A673 (cell line): ENCODE results near the gene TMEM272. TPM values are rescaled to one million over a fixed set of nuclear protein-coding genes. Genes with fewer than 3 reads are reported as not detected.

Experiments used
- BruUV-seq: library from RNA; stranded (reverse); fragments of 400-500 nt; replicated peaks from 2 replicates; lab custom pipeline; 2021; lab: Mats Ljungman, UMichigan
- CTCF ChIA-PET: fragments of 300-600 bp; sonication (Branson Sonifier 250); formaldehyde crosslinking; loops from one replicate; lab custom pipeline; 2022; ENCODE audit warnings: antibody characterized with exemption; lab: Charles Lee
- POLR2A ChIA-PET: fragments of 300-600 bp; sonication (Branson Sonifier 250); formaldehyde crosslinking; loops from one replicate; lab custom pipeline; 2022; ENCODE audit warnings: antibody characterized with exemption; ENCODE audit not compliant: low non-redundant PET; lab: Charles Lee
- DNase-seq: peaks from one replicate; pipeline ENCODE4 v3.0.0-alpha.2; 2015; ENCODE audit warnings: low spot score
- H3K27ac ChIP-seq: fragments of 200-600 bp; sonication (generic); 2 replicates; pipeline ENCODE4 v1.5.1; 2016; ENCODE audit warnings: mixed run types, low read depth, mild to moderate bottlenecking, mixed read lengths, antibody characterized with exemption, low read length; ENCODE audit not compliant: poor library complexity, severe bottlenecking
- H3K27me3 ChIP-seq: fragments of 200-600 bp; sonication (generic); replicated peaks from 2 replicates; pipeline ENCODE4 v1.6.1; 2017; ENCODE audit warnings: mixed run types, low read depth, mild to moderate bottlenecking, mixed read lengths, antibody characterized with exemption, low read length; ENCODE audit not compliant: insufficient read depth, poor library complexity
- H3K36me3 ChIP-seq: fragments of 200-600 bp; sonication (generic); 2 replicates; pipeline ENCODE4 v1.6.1; 2016; ENCODE audit warnings: mixed run types, mild to moderate bottlenecking, mixed read lengths, antibody characterized with exemption, low read length; ENCODE audit not compliant: insufficient read depth, poor library complexity, severe bottlenecking
- H3K4me1 ChIP-seq: fragments of 200-600 bp; sonication (generic); 2 replicates; pipeline ENCODE4 v1.6.1; 2017; ENCODE audit warnings: mixed run types, mild to moderate bottlenecking, mixed read lengths, antibody characterized with exemption, low read length; ENCODE audit not compliant: insufficient read depth, poor library complexity, severe bottlenecking
- H3K4me3 ChIP-seq: fragments of 200-600 bp; sonication (generic); 2 replicates; pipeline ENCODE4 v1.5.1; 2016; ENCODE audit warnings: low read depth, mixed run types, mild to moderate bottlenecking, mixed read lengths, low read length; ENCODE audit not compliant: poor library complexity, severe bottlenecking
- H3K9me3 ChIP-seq: fragments of 200-600 bp; sonication (generic); 2 replicates; pipeline ENCODE4 v1.6.1; 2016; ENCODE audit warnings: mixed run types, low read depth, mild to moderate bottlenecking, mixed read lengths, antibody characterized with exemption, low read length; ENCODE audit not compliant: poor library complexity, severe bottlenecking
- CTCF ChIP-seq: fragments of 300-800, 200-600 bp; sonication (generic); conservative IDR thresholded peaks from 2 replicates; pipeline ENCODE4 v1.5.1; 2017; ENCODE audit warnings: low read depth, mild to moderate bottlenecking, antibody characterized with exemption, low read length, moderate library complexity, mixed read lengths
- EZH2 ChIP-seq: fragments of 200-600 bp; sonication (generic); IDR thresholded peaks from 2 replicates; pipeline ENCODE4 v1.6.1; 2017; ENCODE audit warnings: borderline replicate concordance, low read depth, mild to moderate bottlenecking, mixed read lengths, antibody characterized with exemption, low read length; ENCODE audit not compliant: poor library complexity, severe bottlenecking
- intact Hi-C: fragments of 100-400 bp; cut with micrococcal nuclease; formaldehyde crosslinking; loops from one replicate; pipeline ENCODE4 v1.10.0; 2022; ENCODE audit not compliant: unreplicated experiment
- total RNA-seq: library from RNA; stranded (reverse); gene quantifications from 2 replicates; pipeline ENCODE4 v1.2.3, GENCODE V29; 2021

Gene TMEM272
- total RNA-seq, 1 experiment from 2014 or later: not detected

DNA sequence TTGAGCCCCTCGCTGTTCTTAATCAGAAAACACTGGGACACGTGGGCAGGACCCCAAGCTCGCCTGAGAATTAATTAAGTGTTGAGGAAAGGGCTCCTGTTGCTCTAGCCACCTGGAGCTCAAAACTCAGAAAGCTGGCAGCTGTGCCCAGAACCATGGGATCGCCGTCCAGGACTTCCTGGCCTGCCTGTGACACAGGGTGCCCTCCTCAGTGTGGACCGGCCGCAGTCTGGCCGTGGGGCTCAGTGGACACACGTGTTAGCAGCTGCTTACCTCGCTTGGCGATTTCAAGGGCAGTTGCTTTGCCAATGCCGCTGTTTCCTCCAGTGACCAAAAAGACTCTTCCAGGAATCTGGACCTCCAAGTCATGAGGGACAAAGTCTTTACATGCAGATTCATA lies 45.7 kb downstream of the TMEM272 start:
- POLR2A ChIA-PET: interaction anchor here (1.0 kb wide), 1 partner anchor 346 kb away, joined by 3 read pairs; no protein-coding TSS in a partner anchor
- no TSS peak for BruUV-seq
- CTCF ChIA-PET: no interaction called here
- no peak for DNase-seq
- H3K27me3 ChIP-seq: no peaks in the 10 kb centered on the region
- H3K9me3 ChIP-seq: no peaks in the 10 kb centered on the region
- no peak overlapping the region for H3K4me3 ChIP-seq
- TF ChIP-seq EZH2 (no peak), CTCF (no peak)
- H3K4me1 ChIP-seq: peaks cover 20% of the 10 kb centered on the region
- no peaks in the 10 kb centered on the region for H3K36me3 ChIP-seq
- no peak overlapping the region for H3K27ac ChIP-seq
- intact Hi-C loops: loop anchor here (5.0 to 10.0 kb wide), 3 partner anchors 294 to 572 kb away; no protein-coding TSS in a partner anchor

- BruUV-seq: no TSS peak
- intact Hi-C loops: loop anchor here (5.0 to 10.0 kb wide), 3 partner anchors 293 to 571 kb away; no protein-coding TSS in a partner anchor
- H3K27ac ChIP-seq: no peak overlapping the region
Observed at GRCh38 chr13:51797664-51798488, 47.1 kb downstream of the TMEM272 start.

DNA sequence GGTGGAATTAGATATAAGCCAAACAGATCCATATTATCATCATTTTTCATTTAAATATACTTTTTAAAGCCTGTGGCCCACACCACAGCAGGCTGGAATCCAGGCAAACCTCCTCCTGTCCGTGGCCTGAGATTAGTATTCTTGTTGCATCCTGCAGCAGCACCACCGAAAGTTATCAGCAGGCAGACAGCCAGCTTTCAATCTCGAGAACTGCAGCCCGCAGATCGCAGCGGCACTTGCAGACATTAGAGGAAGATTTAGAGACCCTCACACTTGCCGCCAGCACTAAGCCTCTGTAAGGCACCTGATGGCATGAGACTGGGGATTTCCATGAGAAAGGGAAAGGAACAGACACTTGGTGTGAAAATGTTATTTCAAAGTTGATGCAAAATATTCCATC lies 48.4 kb downstream of the TMEM272 start:
- Histone ChIP-seq H3K9me3 (no peaks in the 10 kb centered on the region), H3K27ac (no peak overlapping the region), H3K4me1 (peaks cover 6% of the 10 kb centered on the region), H3K27me3 (no peaks in the 10 kb centered on the region), H3K36me3 (no peaks in the 10 kb centered on the region), H3K4me3 (no peak overlapping the region)
- no TSS peak for BruUV-seq
- no peak for DNase-seq
- CTCF ChIA-PET: no interaction called here
- POLR2A ChIA-PET: no interaction called here
- intact Hi-C loops: loop anchor here (5.0 to 10.0 kb wide), 3 partner anchors 292 to 569 kb away; no protein-coding TSS in a partner anchor
- no peak for TF ChIP-seq EZH2
- no peak for TF ChIP-seq CTCF

More at GRCh38 chr13:51797664-51798488, 47.1 kb downstream of the TMEM272 start:
- Histone ChIP-seq H3K4me1 (peaks cover 13% of the 10 kb centered on the region), H3K9me3 (no peaks in the 10 kb centered on the region), H3K27me3 (no peaks in the 10 kb centered on the region), H3K36me3 (no peaks in the 10 kb centered on the region), H3K4me3 (no peak overlapping the region)
- POLR2A ChIA-PET: interaction anchor here (0.5 to 0.6 kb wide), 2 partner anchors 107 to 353 kb away, joined by 4 to 8 read pairs; no protein-coding TSS in a partner anchor
- CTCF ChIA-PET: interaction anchor here (0.6 to 1.5 kb wide), 7 partner anchors 12 to 672 kb away, joined by 3 to 10 read pairs (median 4); no protein-coding TSS in a partner anchor
- no peak for TF ChIP-seq EZH2
- peak; percentile 58 for TF ChIP-seq CTCF
- peak; percentile 63 for DNase-seq
